Tibial nerve (tissue), 4 donors: ENCODE measurements around the gene GTF3C1. TPM values are rescaled to one million over a fixed set of nuclear protein-coding genes. Genes with fewer than 3 reads are reported as not detected.

Experiments
- DNase-seq, 2 donors: peaks; one replicate each; pipeline ENCODE4 v3.0.0-alpha.2; 2019; ENCODE audit warnings: low spot score in 2 of 2
- H3K27ac ChIP-seq, 4 donors: fragments of 200-600 bp; sonication (generic) in 3 of 4; one replicate each; pipeline ENCODE4 v1.5.1; 2017 to 2019; ENCODE audit warnings: mild to moderate bottlenecking in 1 of 4
- H3K27me3 ChIP-seq, 2 donors: fragments of 200-600 bp; sonication (generic) in 1 of 2; one replicate each; pipeline versions ENCODE4 v1.5.1 to v1.6.0; 2017 to 2019
- H3K36me3 ChIP-seq, 3 donors: fragments of 200-600 bp; sonication (generic); one replicate each; pipeline ENCODE4 v1.5.1; 2018 to 2019
- H3K4me1 ChIP-seq, 4 donors: fragments of 200-600 bp; sonication (generic) in 3 of 4; one replicate each; pipeline ENCODE4 v1.5.1; 2017 to 2019
- H3K4me3 ChIP-seq, 4 donors: fragments of 200-600 bp; sonication (generic) in 3 of 4; one replicate each; pipeline ENCODE4 v1.5.1; 2017 to 2019; ENCODE audit warnings: mild to moderate bottlenecking in 1 of 4, moderate library complexity in 1 of 4
- H3K9me3 ChIP-seq, 4 donors: fragments of 200-600 bp; sonication (generic) in 3 of 4; one replicate each; pipeline ENCODE4 v1.5.1; 2017 to 2019
- EP300 ChIP-seq, 2 donors: sonication (generic); formaldehyde crosslinking; IDR thresholded peaks; one replicate each; pipeline ENCODE4 v1.6.1; 2017; ENCODE audit warnings: antibody characterized with exemption in 2 of 2, mild to moderate bottlenecking in 1 of 2
- POLR2A ChIP-seq, 2 donors: fragments of 450-650 bp; IDR thresholded peaks; one replicate each; pipeline ENCODE4 v1.6.1; 2017; ENCODE audit warnings: antibody characterized with exemption in 2 of 2, mild to moderate bottlenecking in 2 of 2, moderate library complexity in 2 of 2
- WGBS, 2 donors: methylation state at CpG; one replicate each; pipeline ENCODE4 v1.1.5; 2018; 5-methylcytosine and 5-hydroxymethylcytosine counted together
- total RNA-seq, 4 donors: library from RNA; depleted of rRNA; stranded (reverse); fragments of >200 nt; gene quantifications; one replicate each; pipeline ENCODE4 v1.1.0, GENCODE V29; 2016
- TF ChIP-seq, protein P1 (sequence below), 5 experiments: fragments of 200-600 bp in 3 of 5; fragments of 450-650 bp in 2 of 5; sonication (generic) in 3 of 5; IDR thresholded peaks; one replicate each; pipeline ENCODE4 v1.5.1; 2016 to 2019; ENCODE audit warnings: antibody characterized with exemption in 5 of 5, mild to moderate bottlenecking in 3 of 5, moderate library complexity in 2 of 5

GTF3C1 gene
- total RNA-seq, 4 donors from 2014 or later: 66.7 to 92.4 (median 69.9) TPM

DNA sequence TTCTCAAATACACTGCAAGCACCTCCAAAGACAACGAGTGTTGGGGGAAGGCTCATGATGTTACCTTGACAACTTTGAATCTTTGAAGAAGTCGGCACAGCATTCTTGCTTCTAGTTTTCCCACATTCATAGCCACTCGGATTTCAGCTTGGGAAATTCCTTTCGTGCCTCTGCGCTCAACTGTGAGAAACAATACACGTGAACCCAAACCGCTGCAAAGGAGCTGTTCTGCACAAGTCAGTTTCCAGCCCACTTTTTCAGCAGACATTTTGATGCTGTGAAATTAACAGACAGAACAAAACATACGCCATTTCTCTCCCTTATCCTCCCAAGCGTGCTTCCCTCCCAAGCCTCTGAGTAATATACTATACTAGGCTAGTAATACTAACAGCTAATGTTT is 41.2 kb downstream of the GTF3C1 start:
- no peak for TF ChIP-seq EP300 (IDR thresholded peaks at IDR 0.05)
- TF ChIP-seq, protein P1, sequence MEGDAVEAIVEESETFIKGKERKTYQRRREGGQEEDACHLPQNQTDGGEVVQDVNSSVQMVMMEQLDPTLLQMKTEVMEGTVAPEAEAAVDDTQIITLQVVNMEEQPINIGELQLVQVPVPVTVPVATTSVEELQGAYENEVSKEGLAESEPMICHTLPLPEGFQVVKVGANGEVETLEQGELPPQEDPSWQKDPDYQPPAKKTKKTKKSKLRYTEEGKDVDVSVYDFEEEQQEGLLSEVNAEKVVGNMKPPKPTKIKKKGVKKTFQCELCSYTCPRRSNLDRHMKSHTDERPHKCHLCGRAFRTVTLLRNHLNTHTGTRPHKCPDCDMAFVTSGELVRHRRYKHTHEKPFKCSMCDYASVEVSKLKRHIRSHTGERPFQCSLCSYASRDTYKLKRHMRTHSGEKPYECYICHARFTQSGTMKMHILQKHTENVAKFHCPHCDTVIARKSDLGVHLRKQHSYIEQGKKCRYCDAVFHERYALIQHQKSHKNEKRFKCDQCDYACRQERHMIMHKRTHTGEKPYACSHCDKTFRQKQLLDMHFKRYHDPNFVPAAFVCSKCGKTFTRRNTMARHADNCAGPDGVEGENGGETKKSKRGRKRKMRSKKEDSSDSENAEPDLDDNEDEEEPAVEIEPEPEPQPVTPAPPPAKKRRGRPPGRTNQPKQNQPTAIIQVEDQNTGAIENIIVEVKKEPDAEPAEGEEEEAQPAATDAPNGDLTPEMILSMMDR (IDR thresholded peaks at IDR 0.05): no peak
- Histone ChIP-seq H3K27ac (no peak overlapping the region), H3K4me1 (no peaks in the 10 kb centered on the region), H3K36me3 (peaks cover 0 to 100% (median 29%) of the 10 kb centered on the region in 3 donors), H3K4me3 (no peak overlapping the region), H3K27me3 (no peaks in the 10 kb centered on the region), H3K9me3 (no peaks in the 10 kb centered on the region)
- no peak for DNase-seq
- WGBS, 2 donors: 94 to 97% methylated on average over 9 of the region's 9 CpGs

DNA sequence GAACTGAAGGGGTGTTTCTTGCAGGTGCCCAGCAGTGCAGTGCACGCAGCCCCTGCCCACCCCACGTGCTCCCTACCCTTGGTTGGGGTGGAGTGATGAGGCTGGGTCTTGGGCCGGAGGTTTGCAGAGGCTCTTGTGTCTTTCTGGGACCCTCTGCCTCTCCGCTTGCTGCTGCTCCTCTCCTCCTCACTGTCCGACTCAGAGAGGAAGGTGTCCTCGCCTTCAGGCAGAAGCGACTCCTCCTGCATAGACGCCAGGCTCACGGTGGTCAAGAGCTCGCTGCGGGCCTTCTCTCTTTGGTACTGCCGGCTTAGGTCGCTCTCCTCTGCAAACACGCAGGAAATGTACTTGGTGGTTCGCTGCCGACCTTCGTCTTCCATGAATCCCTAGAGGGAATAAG is 42.9 kb downstream of the GTF3C1 start:
- no peaks in the 10 kb centered on the region for H3K9me3 ChIP-seq
- no peak overlapping the region for H3K27ac ChIP-seq
- no peak overlapping the region for H3K4me3 ChIP-seq
- DNase-seq: no peak
- H3K4me1 ChIP-seq: no peaks in the 10 kb centered on the region
- peaks cover 0 to 100% (median 31%) of the 10 kb centered on the region in 3 donors for H3K36me3 ChIP-seq
- 95 to 96% methylated on average over 17 of the region's 17 CpGs for WGBS, 2 donors
- H3K27me3 ChIP-seq: no peaks in the 10 kb centered on the region
- TF ChIP-seq, protein P1 (IDR thresholded peaks at IDR 0.05): no peak
- TF ChIP-seq POLR2A (IDR thresholded peaks at IDR 0.05) (no peak), EP300 (IDR thresholded peaks at IDR 0.05) (no peak)

DNA sequence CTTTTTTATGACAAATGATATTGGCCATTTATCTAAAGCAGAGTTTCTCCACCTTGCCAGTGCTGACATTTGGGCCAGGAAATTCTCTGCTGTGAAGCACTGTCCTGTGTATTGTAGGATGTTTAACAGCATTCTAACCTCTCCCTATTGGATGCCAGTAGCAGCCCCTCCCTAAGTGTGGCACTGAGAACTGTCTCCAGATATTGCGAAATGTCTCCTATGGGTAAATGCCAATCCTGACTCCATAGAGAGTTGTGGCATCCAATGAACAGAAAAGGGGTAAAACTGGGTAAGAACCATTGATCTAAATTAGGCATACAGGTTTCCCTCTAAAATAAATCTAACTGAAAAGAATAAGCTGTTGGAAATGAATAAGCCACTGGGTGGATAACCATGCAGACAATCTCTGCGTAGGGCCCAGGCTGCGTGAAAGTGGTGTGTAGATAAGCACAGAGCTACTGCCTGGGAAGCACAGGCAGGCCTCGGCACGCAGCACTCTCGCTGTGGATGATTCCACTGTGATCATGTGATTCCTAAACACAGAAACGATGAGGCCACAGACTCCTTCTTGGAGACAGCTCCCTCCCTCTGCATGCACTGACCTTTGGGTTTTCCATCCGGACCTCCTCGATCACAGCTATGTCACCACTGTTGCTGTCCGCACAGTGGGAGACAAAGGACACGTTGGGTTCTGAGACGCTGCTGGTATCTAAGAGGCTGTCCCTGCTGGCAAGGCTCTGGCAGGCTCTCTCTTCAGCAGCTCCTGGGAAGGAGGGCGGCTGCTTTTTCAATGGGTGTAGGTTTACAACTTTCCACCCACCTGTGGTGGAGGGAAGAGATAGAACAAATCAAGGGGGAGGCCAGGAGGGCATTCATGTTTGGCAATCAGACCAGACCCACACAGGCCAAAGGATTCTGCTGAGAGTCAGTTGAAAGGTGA is 44.1 kb downstream of the GTF3C1 start:
- DNase-seq: no peak
- 90 to 92% methylated on average over 13 of the region's 13 CpGs for WGBS, 2 donors

DNA sequence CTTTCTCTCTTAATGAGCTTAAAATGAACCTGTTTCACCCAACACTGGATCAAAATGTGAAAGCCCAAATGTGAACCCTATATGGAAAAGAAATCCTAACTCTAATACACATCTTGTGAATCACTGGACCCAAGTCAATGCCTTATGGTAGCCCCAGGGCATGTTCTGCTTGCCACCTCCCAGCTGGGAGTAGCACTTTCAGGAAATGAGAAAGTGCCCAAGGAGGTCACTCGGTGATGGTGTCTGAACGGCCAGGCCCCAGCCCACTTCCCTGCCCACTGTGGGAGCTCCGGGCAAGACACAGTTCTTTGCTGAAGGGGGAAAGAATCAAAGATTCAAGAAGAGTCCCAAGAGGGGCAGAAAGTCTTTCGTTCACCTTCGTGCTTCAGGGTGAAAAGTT is 46.1 kb downstream of the GTF3C1 start:
- TF ChIP-seq EP300 (IDR thresholded peaks at IDR 0.05) (no peak), POLR2A (IDR thresholded peaks at IDR 0.05) (no peak)
- TF ChIP-seq, protein P1 (IDR thresholded peaks at IDR 0.05): no peak
- Histone ChIP-seq H3K27ac (no peak overlapping the region), H3K4me3 (no peak overlapping the region), H3K9me3 (no peaks in the 10 kb centered on the region), H3K4me1 (peaks cover 0 to 6% (median 0%) of the 10 kb centered on the region in 4 donors), H3K36me3 (peaks cover 0 to 100% (median 24%) of the 10 kb centered on the region in 3 donors), H3K27me3 (no peaks in the 10 kb centered on the region)
- 73 to 78% methylated on average over 5 of the region's 5 CpGs for WGBS, 2 donors
- no peak for DNase-seq

More for the DNA sequence above, 44.1 kb downstream of the GTF3C1 start:
- Histone ChIP-seq H3K27ac (no peak overlapping the region), H3K27me3 (no peaks in the 10 kb centered on the region), H3K4me1 (no peaks in the 10 kb centered on the region), H3K9me3 (no peaks in the 10 kb centered on the region), H3K4me3 (no peak overlapping the region), H3K36me3 (peaks cover 0 to 100% (median 27%) of the 10 kb centered on the region in 3 donors)
- TF ChIP-seq POLR2A (IDR thresholded peaks at IDR 0.05) (no peak), EP300 (IDR thresholded peaks at IDR 0.05) (no peak)
- TF ChIP-seq, protein P1 (IDR thresholded peaks at IDR 0.05): no peak

DNA sequence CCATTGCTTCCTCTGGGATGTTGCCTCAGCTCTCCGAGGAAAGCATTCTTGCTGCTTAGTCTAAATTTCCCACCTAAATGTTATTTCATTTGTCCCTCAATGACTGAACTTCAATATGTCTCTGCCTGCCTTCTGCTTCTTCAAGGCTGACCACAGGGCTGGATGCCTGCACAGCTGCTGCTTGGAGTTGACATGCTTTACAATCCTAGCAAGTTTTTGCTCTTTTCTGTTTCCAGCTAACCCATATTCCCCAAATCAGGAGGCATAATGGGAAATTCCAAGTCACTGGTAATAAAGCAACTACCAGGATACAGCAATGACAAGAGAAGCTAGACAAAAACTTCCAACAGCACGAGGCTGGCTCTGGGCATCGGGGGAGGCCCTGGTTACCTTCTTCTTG is 48.9 kb downstream of the GTF3C1 start:
- Histone ChIP-seq H3K36me3 (peaks cover 0 to 100% (median 17%) of the 10 kb centered on the region in 3 donors), H3K4me1 (peaks cover 0 to 21% (median 0%) of the 10 kb centered on the region in 4 donors), H3K27ac (no peak overlapping the region), H3K4me3 (no peak overlapping the region), H3K9me3 (no peaks in the 10 kb centered on the region), H3K27me3 (no peaks in the 10 kb centered on the region)
- DNase-seq: no peak
- TF ChIP-seq, protein P1 (IDR thresholded peaks at IDR 0.05): no peak
- TF ChIP-seq EP300 (IDR thresholded peaks at IDR 0.05) (no peak), POLR2A (IDR thresholded peaks at IDR 0.05) (no peak)
- 94 to 98% methylated on average over 3 of the region's 3 CpGs for WGBS, 2 donors
